Adipocyte (in vitro differentiated cells): ENCODE results near the gene CCDC154.

Experiments used
- DNase-seq: peaks from one replicate; pipeline ENCODE4 v3.0.0-alpha.2; 2015; ENCODE audit warnings: low read depth
- H3K27me3 ChIP-seq: replicated peaks from 2 replicates; pipeline ENCODE4 v1.7.0; 2013; ENCODE audit warnings: mild to moderate bottlenecking, low read length, moderate library complexity; ENCODE audit not compliant: control insufficient read depth, insufficient read depth
- H3K36me3 ChIP-seq: 2 replicates; pipeline ENCODE4 v1.7.0; 2013; ENCODE audit warnings: low read length, mild to moderate bottlenecking, moderate library complexity; ENCODE audit not compliant: control insufficient read depth, insufficient read depth, severe bottlenecking
- H3K4me1 ChIP-seq: 2 replicates; pipeline ENCODE4 v1.7.0; 2013; ENCODE audit warnings: mild to moderate bottlenecking, low read length, moderate library complexity; ENCODE audit not compliant: control insufficient read depth, insufficient read depth
- H3K4me3 ChIP-seq: 2 replicates; pipeline ENCODE4 v1.7.0; 2013; ENCODE audit warnings: mild to moderate bottlenecking, low read length, moderate library complexity
- H3K9ac ChIP-seq: 2 replicates; pipeline ENCODE4 v1.7.0; 2013; ENCODE audit warnings: mild to moderate bottlenecking, low read length, moderate library complexity
- H3K9me3 ChIP-seq: 2 replicates; pipeline ENCODE4 v1.7.0; 2013; ENCODE audit warnings: mild to moderate bottlenecking, low read length, moderate library complexity; ENCODE audit not compliant: control insufficient read depth

Gene CCDC154

DNA sequence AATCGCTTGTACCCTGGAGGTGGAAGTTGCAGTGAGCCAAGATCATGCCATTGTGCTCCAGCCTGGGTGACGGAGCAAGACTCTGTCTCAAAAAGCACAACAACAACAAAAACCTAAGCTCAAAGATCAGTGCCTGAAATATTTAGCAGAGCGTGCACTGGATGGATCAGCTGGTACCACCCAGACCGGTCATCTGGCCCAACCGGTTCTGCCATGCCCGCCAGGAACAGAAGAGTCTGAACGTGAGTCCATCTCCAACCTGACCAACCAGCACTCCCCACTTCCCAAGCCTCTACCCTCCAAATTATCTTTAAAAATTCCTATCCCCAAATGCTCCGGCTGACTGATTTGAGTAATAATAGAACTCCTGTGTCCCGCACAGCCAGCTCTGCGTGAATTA lies 22.3 kb downstream of the CCDC154 start:
- Histone ChIP-seq H3K9ac (no peak overlapping the region), H3K4me1 (peaks cover 10% of the 10 kb centered on the region), H3K27me3 (no peaks in the 10 kb centered on the region), H3K4me3 (no peak overlapping the region), H3K9me3 (no peaks in the 10 kb centered on the region), H3K36me3 (no peaks in the 10 kb centered on the region)
- no peak for DNase-seq

- peak overlapping the region; percentile 97 for H3K4me3 ChIP-seq
- peak; percentile 26 for DNase-seq
These were observed 24.2 kb downstream of the CCDC154 start for GRCh38 chr16:1420111-1420539.

DNA sequence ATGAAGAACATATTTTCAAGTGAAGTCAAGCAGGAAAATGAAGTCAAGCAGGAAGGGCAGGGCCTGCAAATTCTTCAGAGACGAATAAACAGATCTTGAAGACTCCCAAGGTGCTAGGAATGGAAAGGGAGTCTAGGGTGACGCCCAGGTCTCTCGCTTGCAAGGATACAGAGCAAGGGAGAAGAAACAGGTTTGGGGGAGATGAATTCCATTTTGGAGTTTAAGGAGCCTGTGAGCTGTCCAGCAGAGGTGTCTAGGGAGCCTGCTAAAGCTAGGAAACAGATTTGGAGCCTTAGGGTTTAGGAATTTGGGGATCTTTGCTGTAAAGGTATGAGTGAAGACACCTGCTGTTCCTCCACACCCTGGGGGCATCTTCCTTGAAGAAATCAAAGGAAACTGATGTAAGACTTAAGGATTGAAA lies 27.8 kb downstream of the CCDC154 start:
- Histone ChIP-seq H3K27me3 (no peaks in the 10 kb centered on the region), H3K4me3 (no peak overlapping the region), H3K9ac (no peak overlapping the region), H3K4me1 (peaks cover 14% of the 10 kb centered on the region), H3K9me3 (no peaks in the 10 kb centered on the region), H3K36me3 (no peaks in the 10 kb centered on the region)
- DNase-seq, result no peak

More at GRCh38 chr16:1420111-1420539, 24.2 kb downstream of the CCDC154 start:
- no peaks in the 10 kb centered on the region for H3K27me3 ChIP-seq
- H3K36me3 ChIP-seq, result no peaks in the 10 kb centered on the region
- H3K4me1 ChIP-seq, result peaks cover 10% of the 10 kb centered on the region
- H3K9me3 ChIP-seq, result no peaks in the 10 kb centered on the region
- H3K9ac ChIP-seq, result peak overlapping the region; percentile 93

DNA sequence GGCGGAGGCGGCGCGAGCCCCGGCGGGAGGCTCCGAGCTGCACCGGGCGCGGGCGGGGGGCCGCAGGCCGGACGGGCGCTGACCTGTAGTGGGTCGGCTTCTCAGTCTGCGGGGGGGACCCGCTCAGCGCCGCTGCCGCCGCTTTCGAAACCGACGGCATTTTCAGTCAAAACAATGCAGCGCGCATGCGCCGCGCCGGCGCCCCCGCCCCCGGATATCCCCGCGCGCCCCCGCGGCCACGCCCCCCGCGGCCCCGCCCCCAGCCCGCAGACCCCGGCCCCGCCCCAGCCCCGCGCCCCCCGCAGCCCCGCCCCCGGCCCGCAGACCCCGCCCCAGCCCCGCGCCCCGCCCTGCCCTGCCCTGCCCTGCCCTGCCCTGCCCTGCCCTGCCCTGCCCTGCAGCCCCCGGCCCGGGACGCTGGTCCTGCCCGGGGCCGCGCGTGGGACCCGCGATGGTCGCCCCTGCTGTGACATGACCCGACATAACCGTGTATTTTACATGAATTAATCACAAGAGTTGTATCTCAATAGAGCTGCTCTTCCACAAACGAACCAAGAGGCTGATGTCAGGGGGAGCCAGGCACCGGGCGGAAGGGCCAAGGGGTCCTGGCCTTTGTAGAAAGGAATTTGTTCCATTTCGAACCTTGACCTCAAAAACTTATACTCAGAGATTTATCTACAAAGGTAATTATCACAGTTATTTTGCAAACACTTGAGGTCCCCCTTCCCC lies 29.7 kb downstream of the CCDC154 start, which contains the start of gene UNKL:
UNKL (minus strand) TSS at position 173 of the 729 bp plus-strand sequence; CDS start at position 160, 13 bp downstream.
- Histone ChIP-seq H3K4me1 (peaks cover 11% of the 10 kb centered on the region), H3K36me3 (peaks cover 5% of the 10 kb centered on the region)

DNA sequence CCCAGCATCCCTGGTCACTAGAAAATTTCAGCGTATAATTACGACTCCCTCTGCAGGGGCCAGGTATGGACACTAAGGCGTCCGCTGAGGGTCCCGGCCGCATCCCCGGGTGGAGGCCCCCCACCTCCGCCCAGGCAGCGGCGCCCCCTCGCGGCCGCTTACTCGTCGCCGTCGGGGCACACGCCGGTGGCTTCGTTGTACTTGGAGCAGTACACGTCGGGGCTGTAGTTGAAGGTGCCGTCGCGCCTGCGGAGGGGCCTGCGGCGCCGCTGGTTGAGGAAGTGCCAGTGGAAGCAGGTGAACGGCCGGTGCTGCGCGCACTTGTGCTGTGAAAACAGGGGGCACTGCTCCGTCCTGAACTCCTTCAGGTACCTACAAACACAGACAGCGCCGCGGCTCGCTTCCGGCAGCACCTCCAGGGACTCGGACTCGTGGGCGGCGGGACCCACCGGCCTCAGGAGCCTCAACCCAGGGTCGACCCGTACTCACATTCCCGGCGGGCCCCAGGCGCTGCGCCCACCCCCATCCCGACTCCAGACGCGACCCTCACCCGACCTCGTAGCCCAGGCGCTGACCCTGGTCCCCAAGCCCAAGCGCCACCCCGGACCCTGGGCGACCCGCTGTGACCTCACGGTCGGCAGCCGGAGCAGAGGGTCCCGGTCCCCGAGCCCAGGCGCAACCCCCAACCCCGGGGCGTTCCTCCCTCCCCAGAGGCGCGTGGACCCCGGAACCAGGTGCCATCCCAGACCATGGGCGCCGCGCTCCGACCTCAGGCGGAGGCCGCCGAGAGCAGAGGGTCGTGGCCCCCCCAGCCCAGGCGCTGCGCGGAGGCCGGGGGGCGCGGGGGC lies 30.4 kb downstream of the CCDC154 start:
- peaks cover 8% of the 10 kb centered on the region for H3K4me1 ChIP-seq
- peaks cover 5% of the 10 kb centered on the region for H3K36me3 ChIP-seq
- H3K9me3 ChIP-seq, result no peaks in the 10 kb centered on the region
- peak overlapping the region; percentile 92 for H3K9ac ChIP-seq
- DNase-seq, result peak; percentile 75
- H3K4me3 ChIP-seq, result peak overlapping the region; percentile 88
- no peaks in the 10 kb centered on the region for H3K27me3 ChIP-seq

More for the DNA sequence above, 29.7 kb downstream of the CCDC154 start, which contains the start of gene UNKL:
- peak; percentile 88 for DNase-seq
- H3K9me3 ChIP-seq, result no peaks in the 10 kb centered on the region
- H3K9ac ChIP-seq, result peak within 1 kb of the TSS; percentile 92
- no peaks in the 10 kb centered on the region for H3K27me3 ChIP-seq
- peak within 1 kb of the TSS; percentile 88 for H3K4me3 ChIP-seq

DNA sequence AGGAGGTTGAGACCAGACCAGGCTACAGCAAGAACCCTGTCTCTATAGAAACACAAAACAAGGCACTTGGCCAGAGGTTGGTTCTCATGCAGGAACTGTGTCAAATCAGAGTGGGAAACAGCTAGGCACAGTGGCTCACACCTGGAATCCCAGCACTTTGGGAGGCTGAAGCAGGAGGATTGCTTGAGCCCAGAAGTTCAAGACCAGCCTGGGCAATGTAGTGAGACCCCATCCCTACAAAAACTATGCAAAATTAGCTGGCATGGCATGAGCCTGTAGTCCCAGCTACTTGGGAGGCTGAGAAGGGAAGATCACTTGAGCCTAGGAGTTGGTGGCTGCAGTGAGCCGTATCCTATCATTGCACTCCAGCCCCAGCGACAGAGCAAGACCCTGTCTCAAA lies 31.5 kb downstream of the CCDC154 start:
- no peak overlapping the region for H3K9ac ChIP-seq
- no peak for DNase-seq
- peaks cover 5% of the 10 kb centered on the region for H3K36me3 ChIP-seq
- no peaks in the 10 kb centered on the region for H3K27me3 ChIP-seq
- no peak overlapping the region for H3K4me3 ChIP-seq
- H3K9me3 ChIP-seq, result no peaks in the 10 kb centered on the region
- H3K4me1 ChIP-seq, result peaks cover 10% of the 10 kb centered on the region

- Histone ChIP-seq H3K9me3 (no peaks in the 10 kb centered on the region), H3K36me3 (peaks cover 5% of the 10 kb centered on the region), H3K9ac (peak overlapping the region; percentile 78), H3K4me3 (peak overlapping the region; percentile 85), H3K4me1 (peaks cover 14% of the 10 kb centered on the region), H3K27me3 (no peaks in the 10 kb centered on the region)
- DNase-seq, result peak; percentile 98
These were observed 36.1 kb downstream of the CCDC154 start for GRCh38 chr16:1408171-1408837.

DNA sequence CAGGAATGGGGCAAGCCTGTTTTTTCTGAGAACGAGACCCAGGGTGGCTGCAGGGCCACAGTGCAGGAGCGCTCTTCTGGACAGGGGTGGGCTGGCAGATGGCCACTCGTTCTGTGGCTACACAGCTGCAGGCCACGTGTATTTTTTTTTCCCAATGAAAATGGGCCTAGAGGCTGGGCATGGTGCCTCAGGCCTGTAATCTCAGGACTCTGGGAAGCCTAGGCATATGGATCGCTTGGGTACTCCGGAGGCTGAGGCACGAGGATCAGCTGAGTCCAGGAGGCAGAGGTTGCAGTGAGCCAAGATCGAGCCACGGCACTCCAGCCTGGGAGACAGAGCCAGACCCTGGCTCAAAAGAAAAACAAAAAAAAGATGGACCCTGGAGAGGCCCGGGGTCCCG lies 36.6 kb downstream of the CCDC154 start:
- no peaks in the 10 kb centered on the region for H3K27me3 ChIP-seq
- H3K4me1 ChIP-seq, result peaks cover 12% of the 10 kb centered on the region
- no peaks in the 10 kb centered on the region for H3K9me3 ChIP-seq
- peak overlapping the region; percentile 85 for H3K4me3 ChIP-seq
- DNase-seq, result no peak
- peaks cover 8% of the 10 kb centered on the region for H3K36me3 ChIP-seq
- H3K9ac ChIP-seq, result peak overlapping the region; percentile 75

- no peaks in the 10 kb centered on the region for H3K9me3 ChIP-seq
- no peaks in the 10 kb centered on the region for H3K27me3 ChIP-seq
- no peak for DNase-seq
- H3K36me3 ChIP-seq, result peaks cover 25% of the 10 kb centered on the region
- H3K4me1 ChIP-seq, result peaks cover 10% of the 10 kb centered on the region
- no peak overlapping the region for H3K9ac ChIP-seq
- H3K4me3 ChIP-seq, result no peak overlapping the region
These were observed 40.6 kb downstream of the CCDC154 start for GRCh38 chr16:1403733-1404132.

- H3K9ac ChIP-seq, result no peak overlapping the region
- H3K4me1 ChIP-seq, result peaks cover 5% of the 10 kb centered on the region
These were observed 41.3 kb downstream of the CCDC154 start for GRCh38 chr16:1403036-1403435.

DNA sequence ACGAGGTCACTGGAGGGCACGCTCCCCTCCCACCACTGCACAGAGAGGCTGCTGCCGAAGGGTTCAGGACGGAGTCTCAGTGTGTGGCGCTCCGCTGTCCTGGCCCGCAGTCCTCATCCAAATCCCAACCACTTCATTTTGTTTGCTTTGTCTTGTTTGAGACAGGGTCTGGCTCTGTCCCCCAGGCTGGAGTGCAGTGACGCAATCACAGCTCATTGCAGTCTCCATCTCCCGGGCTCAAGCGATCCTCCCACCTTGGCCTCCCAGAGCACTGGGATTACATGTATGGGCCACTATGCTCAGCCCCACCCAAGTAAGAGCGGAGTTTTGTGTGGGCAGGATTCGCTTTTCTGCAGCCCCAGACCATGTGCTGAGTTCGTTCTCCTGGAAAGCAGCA lies 42.6 kb downstream of the CCDC154 start:
- H3K9ac ChIP-seq, result no peak overlapping the region
- H3K4me3 ChIP-seq, result no peak overlapping the region
- no peaks in the 10 kb centered on the region for H3K4me1 ChIP-seq
- no peaks in the 10 kb centered on the region for H3K27me3 ChIP-seq
- peaks cover 31% of the 10 kb centered on the region for H3K36me3 ChIP-seq
- H3K9me3 ChIP-seq, result no peaks in the 10 kb centered on the region
- no peak for DNase-seq

More at GRCh38 chr16:1403036-1403435, 41.3 kb downstream of the CCDC154 start:
- Histone ChIP-seq H3K4me3 (no peak overlapping the region), H3K9me3 (no peaks in the 10 kb centered on the region), H3K27me3 (no peaks in the 10 kb centered on the region), H3K36me3 (peaks cover 31% of the 10 kb centered on the region)
- no peak for DNase-seq
